Karpas-422 (cell line): ENCODE results near the gene PLG. TPM values are rescaled to one million over a fixed set of nuclear protein-coding genes. Genes with fewer than 3 reads are reported as not detected.
"Not testable (repeated sequence)": the region's sequence is repeated elsewhere in the genome, so short reads cannot be mapped to it uniquely, and the experiment has no call there.

Experiments used
- DNase-seq: peaks from one replicate; pipeline ENCODE4 v3.0.0-alpha.2; 2015
- H2AFZ ChIP-seq: fragments of 200-600 bp; sonication (generic); 2 replicates; pipeline ENCODE4 v1.6.1; 2014; ENCODE audit warnings: antibody characterized with exemption, low read length, mixed read lengths
- H3K27ac ChIP-seq: fragments of 200-600 bp; sonication (generic); 2 replicates; pipeline ENCODE4 v1.5.1; 2014; ENCODE audit warnings: mild to moderate bottlenecking, low read length, moderate library complexity
- H3K27me3 ChIP-seq: fragments of 200-600 bp; sonication (generic); 2 replicates; pipeline ENCODE4 v1.6.1; 2014; ENCODE audit warnings: low read length, mixed read lengths
- H3K36me3 ChIP-seq: fragments of 200-600 bp; sonication (generic); 2 replicates; pipeline ENCODE4 v1.6.1; 2014; ENCODE audit warnings: low read length, mixed read lengths; ENCODE audit not compliant: insufficient read depth
- H3K4me1 ChIP-seq: fragments of 200-600 bp; sonication (generic); 2 replicates; pipeline ENCODE4 v1.6.1; 2014; ENCODE audit warnings: mild to moderate bottlenecking, low read length, mixed read lengths
- H3K4me2 ChIP-seq: fragments of 200-600 bp; sonication (generic); 2 replicates; pipeline ENCODE4 v1.6.1; 2014; ENCODE audit warnings: low read length, low read depth, mild to moderate bottlenecking; ENCODE audit not compliant: poor library complexity, severe bottlenecking
- H3K4me3 ChIP-seq: fragments of 200-600 bp; sonication (generic); 2 replicates; pipeline ENCODE4 v1.5.1; 2014; ENCODE audit warnings: mild to moderate bottlenecking, antibody characterized with exemption, low read length, mixed read lengths
- H3K79me2 ChIP-seq: fragments of 200-600 bp; sonication (generic); 2 replicates; pipeline ENCODE4 v1.6.1; 2014; ENCODE audit warnings: mild to moderate bottlenecking, low read length, mixed read lengths
- H3K9ac ChIP-seq: fragments of 200-600 bp; sonication (generic); 2 replicates; pipeline ENCODE4 v1.6.0; 2014; ENCODE audit warnings: low read length
- H3K9me2 ChIP-seq: fragments of 200-600 bp; sonication (generic), shearing (Covaris generic); replicated peaks from 2 replicates; pipeline ENCODE4 v1.6.0; 2014; ENCODE audit warnings: mild to moderate bottlenecking, low read length, moderate library complexity; ENCODE audit not compliant: insufficient read depth
- H3K9me3 ChIP-seq: fragments of 300-700, 200-600 bp; sonication (generic); 2 replicates; pipeline ENCODE4 v1.6.1; 2014; ENCODE audit warnings: low read length, mixed read lengths
- H4K20me1 ChIP-seq: fragments of 200-600 bp; sonication (generic); 2 replicates; pipeline ENCODE4 v1.6.1; 2014; ENCODE audit warnings: mild to moderate bottlenecking, antibody characterized with exemption, low read length, low read depth; ENCODE audit not compliant: insufficient read depth
- total RNA-seq: library from RNA; depleted of rRNA; stranded (reverse); fragments of >200 nt; shearing (Covaris generic); gene quantifications from 2 replicates; pipeline ENCODE4 v1.2.3, GENCODE V29; 2014; ENCODE audit warnings: low replicate concordance

The PLG gene
- total RNA-seq, 1 experiment from 2014 or later: not detected

DNA sequence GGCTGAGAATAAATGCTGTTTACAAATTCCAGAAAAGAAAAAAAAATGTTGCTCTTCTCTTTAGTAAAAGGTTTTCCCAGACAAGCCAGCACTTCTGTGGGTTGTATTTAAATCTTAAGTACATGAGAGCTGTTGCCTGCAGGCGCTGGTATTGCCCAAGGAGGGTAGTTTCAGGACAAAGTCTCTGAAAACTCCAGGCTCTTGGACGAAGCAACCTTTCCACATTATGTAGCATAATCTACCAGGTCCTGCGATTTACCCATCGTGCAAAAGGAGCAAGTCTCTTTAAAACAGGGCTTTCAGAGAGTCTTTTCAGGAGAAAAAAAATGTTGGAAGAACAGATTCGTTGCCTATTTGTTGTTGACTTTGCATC is 65.6 kb downstream of the PLG start:
- no peaks in the 10 kb centered on the region for H3K9me3 ChIP-seq
- H3K36me3 ChIP-seq: no peaks in the 10 kb centered on the region
- peaks cover 14% of the 10 kb centered on the region for H3K4me1 ChIP-seq
- H3K9ac ChIP-seq: no peak overlapping the region
- H4K20me1 ChIP-seq: no peaks in the 10 kb centered on the region
- no peak overlapping the region for H3K4me3 ChIP-seq
- H3K4me2 ChIP-seq: no peak overlapping the region
- DNase-seq: no peak
- no peaks in the 10 kb centered on the region for H3K79me2 ChIP-seq
- no peak overlapping the region for H2AFZ ChIP-seq
- H3K27ac ChIP-seq: no peak overlapping the region
- H3K9me2 ChIP-seq: no peaks in the 10 kb centered on the region
- H3K27me3 ChIP-seq: peaks cover 2% of the 10 kb centered on the region; the same call in 1 of the 2 replicates

DNA sequence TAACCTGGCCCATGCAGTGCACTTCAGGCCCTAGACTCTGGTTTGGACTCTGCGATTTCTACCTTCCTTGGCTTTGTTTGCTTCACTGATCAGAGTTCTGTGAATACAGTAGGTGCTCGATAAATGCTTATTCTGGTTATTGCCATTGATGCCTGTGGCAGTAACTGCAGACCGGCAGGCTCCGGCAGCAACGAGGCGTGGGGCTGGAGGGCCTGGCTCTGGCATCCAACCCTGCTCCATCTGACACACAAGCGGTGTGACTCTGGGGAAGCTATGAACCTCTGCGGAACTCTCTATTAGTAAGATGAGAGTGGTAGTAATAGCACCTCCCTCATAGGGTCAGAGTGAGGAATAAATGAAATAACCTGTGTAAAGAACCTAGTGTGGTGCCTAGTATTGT is 66.1 kb downstream of the PLG start:
- no peaks in the 10 kb centered on the region for H3K9me3 ChIP-seq
- H3K36me3 ChIP-seq: no peaks in the 10 kb centered on the region

GRCh38 chr6:160774399-160774798 is 72.4 kb downstream of the PLG start:
- Histone ChIP-seq H3K79me2 (no peaks in the 10 kb centered on the region), H3K4me3 (no peak overlapping the region), H3K9me2 (no peaks in the 10 kb centered on the region), H3K36me3 (no peaks in the 10 kb centered on the region), H2AFZ (no peak overlapping the region), H3K27ac (no peak overlapping the region), H4K20me1 (no peaks in the 10 kb centered on the region), H3K4me2 (no peak overlapping the region), H3K9ac (no peak overlapping the region), H3K27me3 (no peaks in the 10 kb centered on the region), H3K9me3 (no peaks in the 10 kb centered on the region), H3K4me1 (no peaks in the 10 kb centered on the region)
- DNase-seq: no peak

More for the DNA sequence above, 66.1 kb downstream of the PLG start:
- no peak overlapping the region for H3K9ac ChIP-seq
- no peaks in the 10 kb centered on the region for H4K20me1 ChIP-seq
- no peaks in the 10 kb centered on the region for H3K27me3 ChIP-seq
- peaks cover 14% of the 10 kb centered on the region for H3K4me1 ChIP-seq
- DNase-seq: no peak
- no peak overlapping the region for H3K27ac ChIP-seq
- H3K79me2 ChIP-seq: no peaks in the 10 kb centered on the region
- no peaks in the 10 kb centered on the region for H3K9me2 ChIP-seq
- peak overlapping the region; percentile 27 for H3K4me2 ChIP-seq
- no peak overlapping the region for H2AFZ ChIP-seq
- H3K4me3 ChIP-seq: no peak overlapping the region

- Histone ChIP-seq H3K27ac (no peak overlapping the region), H3K36me3 (no peaks in the 10 kb centered on the region), H2AFZ (no peak overlapping the region), H4K20me1 (no peaks in the 10 kb centered on the region), H3K4me3 (no peak overlapping the region), H3K9me3 (no peaks in the 10 kb centered on the region), H3K4me1 (no peaks in the 10 kb centered on the region), H3K9me2 (no peaks in the 10 kb centered on the region), H3K27me3 (no peaks in the 10 kb centered on the region), H3K9ac (no peak overlapping the region), H3K4me2 (no peak overlapping the region), H3K79me2 (no peaks in the 10 kb centered on the region)
- no peak for DNase-seq
Observed at GRCh38 chr6:160775792-160776580, 73.9 kb downstream of the PLG start.

- not testable (repeated sequence) for H3K4me3 ChIP-seq, H3K4me1 ChIP-seq, H3K9me3 ChIP-seq, H3K36me3 ChIP-seq, H3K27me3 ChIP-seq, H4K20me1 ChIP-seq, H2AFZ ChIP-seq, H3K27ac ChIP-seq, H3K4me2 ChIP-seq, DNase-seq, H3K79me2 ChIP-seq, H3K9me2 ChIP-seq, H3K9ac ChIP-seq
Observed at GRCh38 chr6:160779095-160779494, 77.1 kb downstream of the PLG start.

- H3K4me1 ChIP-seq, H3K27me3 ChIP-seq, H3K9me2 ChIP-seq, H2AFZ ChIP-seq, DNase-seq, H4K20me1 ChIP-seq, H3K9ac ChIP-seq, H3K27ac ChIP-seq, H3K4me2 ChIP-seq, H3K79me2 ChIP-seq, H3K9me3 ChIP-seq, H3K36me3 ChIP-seq, H3K4me3 ChIP-seq: not testable (repeated sequence)
Observed at GRCh38 chr6:160780656-160781055, 78.6 kb downstream of the PLG start.

- H2AFZ ChIP-seq: no peak overlapping the region
- no peak for DNase-seq
- H3K4me1 ChIP-seq: no peaks in the 10 kb centered on the region
- no peaks in the 10 kb centered on the region for H3K79me2 ChIP-seq
- H3K9me2 ChIP-seq: no peaks in the 10 kb centered on the region
- no peaks in the 10 kb centered on the region for H3K27me3 ChIP-seq
- H3K27ac ChIP-seq: no peak overlapping the region
- H4K20me1 ChIP-seq: no peaks in the 10 kb centered on the region
- H3K9me3 ChIP-seq: no peaks in the 10 kb centered on the region
- H3K4me3 ChIP-seq: no peak overlapping the region
- no peak overlapping the region for H3K4me2 ChIP-seq
- H3K36me3 ChIP-seq: no peaks in the 10 kb centered on the region
- no peak overlapping the region for H3K9ac ChIP-seq
Observed at GRCh38 chr6:160781298-160781697, 79.3 kb downstream of the PLG start.

DNA sequence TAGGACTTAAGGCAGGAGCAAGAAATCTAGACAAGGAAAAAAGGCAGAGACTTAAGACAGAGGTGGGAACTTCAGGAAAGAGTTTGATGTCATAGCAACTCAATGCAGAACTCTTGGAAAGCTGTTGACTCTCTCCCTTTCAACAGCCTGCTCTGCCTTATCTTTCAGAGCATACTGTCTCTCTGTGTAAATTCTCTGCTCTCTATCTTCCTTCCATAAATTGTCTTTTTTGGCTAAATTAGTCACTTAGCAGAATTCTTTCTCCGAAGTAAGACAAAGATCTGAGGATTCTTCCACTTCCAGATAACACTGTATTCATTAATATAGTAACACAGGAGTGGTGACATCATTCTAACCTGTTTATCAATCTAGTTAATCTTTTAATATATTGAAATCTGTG is 80.2 kb downstream of the PLG start:
- H3K4me2 ChIP-seq: no peak overlapping the region
- no peak overlapping the region for H3K9ac ChIP-seq
- no peaks in the 10 kb centered on the region for H4K20me1 ChIP-seq
- H3K9me3 ChIP-seq: no peaks in the 10 kb centered on the region
- H2AFZ ChIP-seq: no peak overlapping the region
- H3K27me3 ChIP-seq: no peaks in the 10 kb centered on the region
- H3K4me3 ChIP-seq: no peak overlapping the region
- no peaks in the 10 kb centered on the region for H3K9me2 ChIP-seq
- H3K4me1 ChIP-seq: no peaks in the 10 kb centered on the region
- H3K36me3 ChIP-seq: no peaks in the 10 kb centered on the region
- H3K79me2 ChIP-seq: no peaks in the 10 kb centered on the region
- H3K27ac ChIP-seq: no peak overlapping the region
- no peak for DNase-seq
